ENCODE data around the gene POLN.

Gene POLN

GRCh38 chr4:2241410-2242353, at the start of gene POLN, which contains the start of gene HAUS3:
Gene POLN (minus strand): TSS chr4:2242121. CDS start chr4:2229231, 12,890 bp downstream.
Gene HAUS3 (minus strand): TSS chr4:2242121. CDS start chr4:2240946, 1,175 bp downstream.
- DNase-seq, result peak; percentile 81

GRCh38 chr4:2290974-2291704, 49.2 kb upstream of the POLN start:
- no peak for DNase-seq

GRCh38 chr4:2290488-2290887, 48.6 kb upstream of the POLN start:
- DNase-seq, result no peak

- no peak for DNase-seq
These were observed 48.0 kb upstream of the POLN start for GRCh38 chr4:2289955-2290333.

GRCh38 chr4:2289311-2289954, 47.5 kb upstream of the POLN start:
- no peak for DNase-seq

- DNase-seq, result no peak
These were observed 46.2 kb upstream of the POLN start for GRCh38 chr4:2288051-2288541.

- DNase-seq, result no peak
These were observed 45.6 kb upstream of the POLN start for GRCh38 chr4:2287594-2287915.

GRCh38 chr4:2286904-2287593, 45.1 kb upstream of the POLN start:
- no peak for DNase-seq

- no peak for DNase-seq
These were observed 43.9 kb upstream of the POLN start for GRCh38 chr4:2285613-2286381.

- DNase-seq, result no peak
These were observed 43.2 kb upstream of the POLN start for GRCh38 chr4:2284934-2285612.

- no peak for DNase-seq
These were observed 42.4 kb upstream of the POLN start for GRCh38 chr4:2284161-2284933.

- DNase-seq, result no peak
These were observed 41.3 kb upstream of the POLN start for GRCh38 chr4:2283199-2283711.

- no peak for DNase-seq
These were observed 39.8 kb upstream of the POLN start for GRCh38 chr4:2281575-2282343.

- DNase-seq, result no peak
These were observed 38.8 kb upstream of the POLN start for GRCh38 chr4:2280531-2281300.

- no peak for DNase-seq
These were observed 36.0 kb upstream of the POLN start for GRCh38 chr4:2277956-2278355.

GRCh38 chr4:2276581-2277325, 34.8 kb upstream of the POLN start:
- DNase-seq, result no peak

- no peak for DNase-seq
These were observed 33.8 kb upstream of the POLN start for GRCh38 chr4:2275546-2276251.

Measured in DMS79 treated with DMSO at 0.1 percent for 48 hours (cell line).